ENCODE results near the gene COL5A1. TPM values are rescaled to one million over a fixed set of nuclear protein-coding genes. Genes with fewer than 3 reads are reported as not detected.

Gene COL5A1
- total RNA-seq, 1 donor from 2014 or later, result 1,552 TPM

GRCh38 chr9:134892221-134892620 lies 250.6 kb downstream of the COL5A1 start:
- no peaks in the 10 kb centered on the region for H3K36me3 Mint-ChIP-seq (ENCODE audit: unreplicated experiment)
- peak; percentile 81 for DNase-seq (ENCODE audit: extremely low spot score, unreplicated experiment)
- no peak for TF ChIP-seq CTCF (IDR thresholded peaks at IDR 0.05)
- no peak overlapping the region for H3K27ac Mint-ChIP-seq (ENCODE audit: unreplicated experiment)
- peaks cover 28% of the 10 kb centered on the region for H3K4me1 Mint-ChIP-seq (ENCODE audit: unreplicated experiment)
- H3K9me3 Mint-ChIP-seq (ENCODE audit: unreplicated experiment), result no peaks in the 10 kb centered on the region
- no peak overlapping the region for H3K4me3 Mint-ChIP-seq (ENCODE audit: unreplicated experiment)
- H3K27me3 Mint-ChIP-seq (ENCODE audit: unreplicated experiment), result peaks cover 17% of the 10 kb centered on the region

- Mint-ChIP-seq H3K27ac (ENCODE audit: unreplicated experiment) (no peak overlapping the region), H3K4me1 (ENCODE audit: unreplicated experiment) (peaks cover 28% of the 10 kb centered on the region), H3K4me3 (ENCODE audit: unreplicated experiment) (no peak overlapping the region), H3K9me3 (ENCODE audit: unreplicated experiment) (no peaks in the 10 kb centered on the region), H3K27me3 (ENCODE audit: unreplicated experiment) (peaks cover 12% of the 10 kb centered on the region), H3K36me3 (ENCODE audit: unreplicated experiment) (no peaks in the 10 kb centered on the region)
- no peak for TF ChIP-seq CTCF (IDR thresholded peaks at IDR 0.05)
- no peak for DNase-seq (ENCODE audit: extremely low spot score, unreplicated experiment)
Observed at GRCh38 chr9:134892820-134893420, 251.3 kb downstream of the COL5A1 start.

Small RNAs within 50 kb of the gene (microRNA-seq; reads per million reads assigned to microRNA genes)
- gene MIR3689A (ENCODE audit: unreplicated experiment) (not detected), gene MIR3689B (ENCODE audit: unreplicated experiment) (not detected), gene MIR3689C (ENCODE audit: unreplicated experiment) (not detected), gene MIR3689D1 (ENCODE audit: unreplicated experiment) (not detected), gene MIR3689D2 (ENCODE audit: unreplicated experiment) (not detected), gene MIR3689E (ENCODE audit: unreplicated experiment) (not detected), gene MIR3689F (ENCODE audit: unreplicated experiment) (not detected)

Other genes starting within 250 kb of the COL5A1 start
- gene FCN2, start 239.0 kb downstream of the COL5A1 start, total RNA-seq, result not detected in 2 replicates

All from osteocyte (in vitro differentiated cells).